B cell (primary cell): Measurements from ENCODE around the gene NAV2. TPM values are rescaled to one million over a fixed set of nuclear protein-coding genes. Genes with fewer than 3 reads are reported as not detected.

Experiments
- ATAC-seq: fragments of 200-7000 bp; cut with Tn5 transposase; one replicate; pipeline ENCODE4 v1.10.0; 2021; ENCODE audit warnings: low read depth, mild to moderate bottlenecking, moderate number of reproducible peaks, moderate library complexity
- CTCF ChIA-PET: fragments of 350-600 bp; sonication (Branson Sonifier 250); formaldehyde crosslinking; loops from one replicate; lab custom pipeline; 2021; ENCODE audit warnings: antibody characterized with exemption, inconsistent platforms; lab: Charles Lee
- POLR2A ChIA-PET: fragments of 350-600 bp; sonication (Branson Sonifier 250); formaldehyde crosslinking; loops from one replicate; lab custom pipeline; 2021; ENCODE audit warnings: antibody characterized with exemption; lab: Charles Lee
- DNase-seq: peaks from one replicate; pipeline ENCODE4 v3.0.0; 2013
- H2AFZ ChIP-seq: 2 replicates; pipeline ENCODE4 v1.6.1; 2012; ENCODE audit warnings: mild to moderate bottlenecking, low read depth, low read length; ENCODE audit not compliant: insufficient read depth, poor library complexity, severe bottlenecking
- H3K27ac ChIP-seq, 2 donors: 1 replicate in 1 of 2; 2 replicates in 1 of 2; pipeline ENCODE4 v1.5.1; 2012 to 2013; ENCODE audit warnings: low read length in 2 of 2, mild to moderate bottlenecking in 2 of 2, moderate library complexity in 1 of 2
- H3K27me3 ChIP-seq, 4 experiments: fragments of 200-600 bp in 1 of 4; sonication (generic) in 1 of 4; replicated peaks in 1 of 4; 1 replicate in 2 of 4; 2 replicates in 2 of 4; pipeline versions ENCODE4 v1.6.1 to v1.7.0; 2013 to 2016; ENCODE audit warnings: low read length in 3 of 4, mild to moderate bottlenecking in 2 of 4, mixed read lengths in 1 of 4, moderate library complexity in 1 of 4; ENCODE audit not compliant: insufficient read depth in 4 of 4, control insufficient read depth in 3 of 4; ENCODE audit errors: control extremely low read depth in 1 of 4
- H3K36me3 ChIP-seq, 2 experiments: replicated peaks in 1 of 2; 1 replicate in 1 of 2; 2 replicates in 1 of 2; pipeline versions ENCODE4 v1.6.1 to v1.7.1; 2013; ENCODE audit warnings: low read length in 1 of 2; ENCODE audit not compliant: insufficient read depth in 2 of 2, control insufficient read depth in 1 of 2; ENCODE audit errors: control extremely low read depth in 1 of 2, extremely low read depth in 1 of 2
- H3K4me1 ChIP-seq, 2 donors: fragments of 200-600 bp in 1 of 2; sonication (generic) in 1 of 2; 1 replicate in 1 of 2; 2 replicates in 1 of 2; pipeline versions ENCODE4 v1.5.1 to v1.6.1; 2013 to 2017; ENCODE audit warnings: low read length in 2 of 2; ENCODE audit not compliant: control insufficient read depth in 2 of 2, insufficient read depth in 2 of 2
- H3K4me2 ChIP-seq: replicated peaks from 2 replicates; pipeline ENCODE3; 2012; ENCODE audit warnings: mild to moderate bottlenecking, low read depth, low read length; ENCODE audit not compliant: poor library complexity, severe bottlenecking
- H3K4me3 ChIP-seq, 5 experiments: fragments of 200-600 bp in 1 of 5; sonication (generic) in 1 of 5; 1 replicate in 3 of 5; 2 replicates in 2 of 5; pipeline versions ENCODE4 v1.5.1 to v1.7.0; 2011 to 2016; ENCODE audit warnings: low read length in 4 of 5, mild to moderate bottlenecking in 4 of 5, low read depth in 2 of 5, control low read depth in 1 of 5, moderate library complexity in 1 of 5; ENCODE audit not compliant: insufficient read depth in 1 of 5; ENCODE audit errors: control extremely low read depth in 1 of 5, extremely low read depth in 1 of 5
- H3K79me2 ChIP-seq: fragments of 200-600 bp; sonication (generic); one replicate; pipeline ENCODE4 v1.6.0; 2016; ENCODE audit warnings: low read length; ENCODE audit not compliant: control insufficient read depth, insufficient read depth
- H3K9ac ChIP-seq: fragments of 200-600 bp; sonication (generic); 2 replicates; pipeline ENCODE4 v1.6.1; 2017; ENCODE audit warnings: mild to moderate bottlenecking, low read length, moderate library complexity
- H3K9me3 ChIP-seq, 3 donors: one replicate each; pipeline versions ENCODE4 v1.6.1 to v1.7.1; 2013; ENCODE audit warnings: low read length in 2 of 3; ENCODE audit not compliant: control insufficient read depth in 2 of 3, insufficient read depth in 1 of 3; ENCODE audit errors: control extremely low read depth in 1 of 3
- H4K20me1 ChIP-seq: 2 replicates; pipeline ENCODE4 v1.6.0; 2012; ENCODE audit warnings: mild to moderate bottlenecking, low read length; ENCODE audit not compliant: insufficient read depth, control insufficient read depth, poor library complexity, severe bottlenecking
- H3K27ac Mint-ChIP-seq: one replicate; pipeline ENCODE4 v1.8.0; 2021; ENCODE audit warnings: mixed read lengths
- H3K27me3 Mint-ChIP-seq: one replicate; pipeline ENCODE4 v1.8.0; 2021; ENCODE audit warnings: mixed read lengths
- H3K4me1 Mint-ChIP-seq: one replicate; pipeline ENCODE4 v1.8.0; 2021; ENCODE audit warnings: mixed read lengths
- H3K4me3 Mint-ChIP-seq: one replicate; pipeline ENCODE4 v1.8.0; 2021; ENCODE audit warnings: mixed read lengths
- H3K9me3 Mint-ChIP-seq: one replicate; pipeline ENCODE4 v1.8.0; 2022; ENCODE audit warnings: mixed read lengths; ENCODE audit not compliant: insufficient read depth
- EZH2 ChIP-seq: IDR thresholded peaks from 2 replicates; pipeline ENCODE4 v1.6.1; 2012; ENCODE audit warnings: borderline replicate concordance, low read depth, mild to moderate bottlenecking, moderate library complexity, low read length; ENCODE audit not compliant: insufficient read depth, poor library complexity, severe bottlenecking
- WGBS: methylation state at CpG from one replicate; pipeline ENCODE4 v1.1.5; 2013; ENCODE audit warnings: missing lambda C conversion rate; ENCODE audit not compliant: insufficient coverage; 5-methylcytosine and 5-hydroxymethylcytosine counted together
- intact Hi-C: fragments of 100-400 bp; cut with micrococcal nuclease; formaldehyde crosslinking; loops from one replicate; pipeline ENCODE4 v1.10.0; 2022
- polyA plus RNA-seq: library from polyadenylated mRNA; depleted of rRNA; stranded (reverse); fragments of >200 nt; gene quantifications from 2 replicates; pipeline ENCODE4 v1.2.3, GENCODE V29; 2012
- total RNA-seq, 2 donors: library from RNA; stranded (reverse); fragments of 120-200 nt in 1 of 2; gene quantifications; 1 replicate in 1 of 2; 2 replicates in 1 of 2; pipeline versions ENCODE4 v1.2.3 to v1.2.4, GENCODE V29; 2013 to 2022
- TF ChIP-seq, protein P1 (sequence below): fragments of 200-600 bp; IDR thresholded peaks from one replicate; pipeline ENCODE4 v1.8.0; 2022; ENCODE audit warnings: antibody characterized with exemption, mild to moderate bottlenecking

The NAV2 gene
- total and polyA plus RNA-seq, 2 donors (not counting 1 experiment from before 2014, with no cell fraction given) = 0.82 to 22.2 TPM

DNA sequence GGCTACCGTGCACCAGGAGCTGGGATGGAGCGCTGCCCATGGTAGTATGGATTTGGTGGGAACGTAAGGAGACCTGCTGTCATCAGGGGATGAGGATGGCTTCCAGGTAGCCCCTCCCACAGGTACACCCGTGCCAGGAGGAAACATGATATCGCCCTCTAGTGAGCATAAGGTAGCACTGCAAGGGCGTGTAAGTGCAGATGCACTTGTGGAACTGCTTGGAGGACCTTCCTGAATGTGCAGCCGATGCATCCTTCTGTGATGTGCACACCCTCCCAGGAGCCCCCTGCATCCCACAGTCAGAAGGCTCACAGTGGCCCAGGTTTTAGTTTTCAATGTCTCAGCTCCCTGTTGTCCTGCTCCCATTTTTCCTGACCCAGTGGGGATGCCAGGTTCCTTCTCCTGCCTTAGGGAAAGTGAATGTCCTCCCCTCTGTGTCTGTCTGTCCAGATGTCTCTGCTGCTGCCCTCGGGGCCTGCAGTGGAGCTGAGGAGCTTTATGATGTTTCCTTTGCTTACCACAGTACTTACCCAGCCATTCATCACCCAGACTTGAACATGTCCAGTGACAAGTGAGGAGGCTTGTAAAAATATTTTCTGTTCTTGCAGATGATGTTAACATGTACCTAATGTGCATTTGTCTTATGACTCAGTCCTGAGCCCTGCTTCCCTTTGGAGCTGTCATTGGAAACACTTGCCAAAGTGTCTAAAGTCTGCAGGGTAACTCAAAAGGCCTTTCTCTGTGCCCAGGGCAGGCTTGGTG lies 398.5 kb downstream of the NAV2 start:
- Mint-ChIP-seq H3K27me3 (peaks cover 12% of the 10 kb centered on the region), H3K9me3 (no peaks in the 10 kb centered on the region), H3K4me1 (peaks cover 3% of the 10 kb centered on the region), H3K27ac (no peak overlapping the region), H3K4me3 (no peak overlapping the region)
- Histone ChIP-seq H3K79me2 (no peaks in the 10 kb centered on the region), H3K27me3 (no peaks in the 10 kb centered on the region), H3K4me1 (peaks cover 0 to 4% of the 10 kb centered on the region in 2 donors), H3K27ac (no peak overlapping the region), H3K9me3 (peaks cover 0 to 3% (median 0%) of the 10 kb centered on the region in 3 donors), H3K9ac (no peak overlapping the region), H2AFZ (no peak overlapping the region), H3K4me3 (no peak overlapping the region), H4K20me1 (no peaks in the 10 kb centered on the region), H3K4me2 (no peak overlapping the region), H3K36me3 (no peaks in the 10 kb centered on the region)
- intact Hi-C loops = loop anchor here (1.0 kb wide), 1 partner anchor 160 kb away; no protein-coding TSS in a partner anchor
- 15% methylated on average over 5 of the region's 8 CpGs for WGBS
- POLR2A ChIA-PET = no interaction called here
- TF ChIP-seq, protein P1, sequence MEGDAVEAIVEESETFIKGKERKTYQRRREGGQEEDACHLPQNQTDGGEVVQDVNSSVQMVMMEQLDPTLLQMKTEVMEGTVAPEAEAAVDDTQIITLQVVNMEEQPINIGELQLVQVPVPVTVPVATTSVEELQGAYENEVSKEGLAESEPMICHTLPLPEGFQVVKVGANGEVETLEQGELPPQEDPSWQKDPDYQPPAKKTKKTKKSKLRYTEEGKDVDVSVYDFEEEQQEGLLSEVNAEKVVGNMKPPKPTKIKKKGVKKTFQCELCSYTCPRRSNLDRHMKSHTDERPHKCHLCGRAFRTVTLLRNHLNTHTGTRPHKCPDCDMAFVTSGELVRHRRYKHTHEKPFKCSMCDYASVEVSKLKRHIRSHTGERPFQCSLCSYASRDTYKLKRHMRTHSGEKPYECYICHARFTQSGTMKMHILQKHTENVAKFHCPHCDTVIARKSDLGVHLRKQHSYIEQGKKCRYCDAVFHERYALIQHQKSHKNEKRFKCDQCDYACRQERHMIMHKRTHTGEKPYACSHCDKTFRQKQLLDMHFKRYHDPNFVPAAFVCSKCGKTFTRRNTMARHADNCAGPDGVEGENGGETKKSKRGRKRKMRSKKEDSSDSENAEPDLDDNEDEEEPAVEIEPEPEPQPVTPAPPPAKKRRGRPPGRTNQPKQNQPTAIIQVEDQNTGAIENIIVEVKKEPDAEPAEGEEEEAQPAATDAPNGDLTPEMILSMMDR = peak; percentile 76
- no peak for TF ChIP-seq EZH2
- CTCF ChIA-PET = interaction anchor here (1.0 to 4.1 kb wide), 6 partner anchors 12 to 159 kb away, joined by 3 to 28 read pairs (median 4); no protein-coding TSS in a partner anchor
- peak; percentile 61 for DNase-seq
- ATAC-seq = peak; percentile 75

DNA sequence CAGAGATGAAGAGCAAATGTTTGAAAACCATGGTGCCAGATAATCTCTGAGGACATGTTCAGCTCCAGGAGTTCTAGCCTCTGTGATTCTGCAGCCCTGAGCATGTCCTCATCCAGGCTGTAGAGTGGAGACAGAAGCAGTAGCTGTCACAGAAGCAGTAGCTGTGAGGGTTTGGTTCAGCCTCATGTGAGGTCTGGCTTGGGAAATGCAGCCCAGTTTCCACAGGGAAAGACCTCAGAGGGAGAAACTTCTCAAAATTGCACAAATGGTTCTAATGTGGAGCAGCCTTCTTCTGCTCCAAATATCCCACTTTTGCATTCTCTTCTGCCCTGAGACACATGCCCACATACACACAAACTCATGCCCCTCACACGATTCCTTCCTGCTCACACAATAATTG lies 399.2 kb downstream of the NAV2 start:
- no peak overlapping the region for H3K9ac ChIP-seq
- Mint-ChIP-seq H3K27me3 (peaks cover 12% of the 10 kb centered on the region), H3K9me3 (no peaks in the 10 kb centered on the region), H3K27ac (no peak overlapping the region), H3K4me1 (peaks cover 3% of the 10 kb centered on the region), H3K4me3 (no peak overlapping the region)
- CTCF ChIA-PET = interaction anchor here (1.0 to 7.0 kb wide), 4 partner anchors 11 to 160 kb away, joined by 3 to 51 read pairs (median 16); no protein-coding TSS in a partner anchor
- DNase-seq = no peak
- no peaks in the 10 kb centered on the region for H3K79me2 ChIP-seq
- no CpG with 5 or more reads among the region's 1 CpG for WGBS
- H3K4me3 ChIP-seq = no peak overlapping the region
- H3K9me3 ChIP-seq = peaks cover 0 to 3% (median 0%) of the 10 kb centered on the region in 3 donors
- no peaks in the 10 kb centered on the region for H3K36me3 ChIP-seq
- H3K27ac ChIP-seq = no peak overlapping the region
- no peaks in the 10 kb centered on the region for H4K20me1 ChIP-seq
- ATAC-seq = no peak
- no peak for TF ChIP-seq EZH2
- TF ChIP-seq, protein P1 = no peak
- POLR2A ChIA-PET = no interaction called here
- H3K27me3 ChIP-seq = no peaks in the 10 kb centered on the region
- no peak overlapping the region for H2AFZ ChIP-seq
- peaks cover 0 to 4% of the 10 kb centered on the region in 2 donors for H3K4me1 ChIP-seq
- intact Hi-C loops = loop anchor here (1.0 kb wide), 1 partner anchor 161 kb away; no protein-coding TSS in a partner anchor
- H3K4me2 ChIP-seq = no peak overlapping the region
